ENCODE data around the gene APBB2.
A peak's percentile ranks its signal among the peaks of the same experiment; 100 is the strongest.

APBB2 gene

DNA sequence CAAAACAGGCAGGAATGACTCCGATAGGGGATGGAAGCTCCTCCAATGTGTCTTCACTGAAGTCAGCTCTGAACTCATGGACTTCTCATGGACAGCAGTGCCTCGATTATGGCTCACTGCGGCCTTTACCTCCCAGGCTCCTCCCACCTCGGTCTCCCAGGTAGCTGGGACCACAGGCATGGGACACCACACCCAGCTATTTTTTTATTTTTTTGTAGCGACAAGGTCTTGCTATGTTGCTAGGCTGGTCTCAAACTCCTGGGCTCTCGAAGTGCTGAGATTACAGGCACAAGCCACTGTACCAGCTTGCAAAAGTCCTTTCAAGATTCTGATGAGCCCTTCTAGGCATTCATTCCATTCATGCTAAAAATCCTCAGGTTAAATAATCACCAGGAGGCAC lies 283.1 kb downstream of the APBB2 start:
- H3K9me3 ChIP-seq (ENCODE audit: insufficient read depth, low read depth, low read length) = no peaks in the 10 kb centered on the region
- WGBS (ENCODE audit: extremely low coverage, insufficient coverage, insufficient read length) = no CpG with 5 or more reads among the region's 6 CpGs

DNA sequence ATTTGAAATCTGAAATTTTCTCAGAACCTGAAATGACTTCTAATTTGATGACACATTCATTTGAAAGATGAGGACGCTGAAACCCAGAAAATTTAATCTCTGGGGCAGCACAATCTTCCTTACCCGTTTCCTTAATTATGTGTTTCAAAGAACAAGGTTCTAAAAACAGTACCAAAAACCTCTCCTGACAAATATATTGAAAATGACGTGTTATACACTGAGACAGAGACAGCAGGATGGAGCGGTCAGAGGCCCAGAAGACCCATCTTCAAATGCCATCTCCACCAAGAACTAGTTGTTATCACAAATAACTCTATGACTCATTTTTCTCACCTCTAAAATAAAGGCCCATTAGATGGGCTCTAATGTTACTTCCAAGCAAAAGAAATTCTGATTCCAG lies 287.3 kb downstream of the APBB2 start:
- Histone ChIP-seq H2BK120ac (ENCODE audit: insufficient read depth, low read length, poor library complexity) (no peak overlapping the region), H3K4me2 (ENCODE audit: low read length) (no peak overlapping the region), H4K12ac (ENCODE audit: low read depth, low read length) (no peak overlapping the region), H3K27ac (ENCODE audit: low read depth, low read length) (no peak overlapping the region), H3K14ac (ENCODE audit: low read length) (no peak overlapping the region), H4K91ac (ENCODE audit: low read depth, low read length) (no peak overlapping the region), H3K79me2 (ENCODE audit: control insufficient read depth, insufficient read depth, low read length, poor library complexity) (no peaks in the 10 kb centered on the region), H2BK5ac (ENCODE audit: low read depth, low read length, poor library complexity) (no peak overlapping the region), H2AK5ac (ENCODE audit: low read length) (no peak overlapping the region), H3K18ac (ENCODE audit: low read length) (no peak overlapping the region), H3K36me3 (ENCODE audit: control insufficient read depth in 1 of 2, insufficient read depth in 2 of 2, low read length in 2 of 2) (peaks cover 6 to 15% of the 10 kb centered on the region in 2 experiments), H2BK12ac (ENCODE audit: low read length) (no peak overlapping the region), H3K9ac (ENCODE audit: low read length) (no peak overlapping the region), H3K9me3 (ENCODE audit: insufficient read depth, low read depth, low read length) (no peaks in the 10 kb centered on the region), H3K79me1 (ENCODE audit: low read length) (no peaks in the 10 kb centered on the region), H2AFZ (ENCODE audit: insufficient read depth, low read length, poor library complexity) (no peak overlapping the region), H4K8ac (ENCODE audit: low read depth, low read length) (no peak overlapping the region), H3K4me3 (ENCODE audit: low read depth, low read length) (no peak overlapping the region), H3K4me1 (ENCODE audit: control insufficient read depth in 1 of 2, insufficient read depth in 2 of 2, low read length in 2 of 2) (peaks cover 0 to 6% of the 10 kb centered on the region in 2 experiments), H3K23ac (ENCODE audit: low read length) (no peak overlapping the region), H3K27me3 (ENCODE audit: insufficient read depth, low read length) (no peaks in the 10 kb centered on the region), H3K4ac (ENCODE audit: low read depth, low read length) (no peak overlapping the region)
- no peak for DNase-seq
- WGBS (ENCODE audit: extremely low coverage, insufficient coverage, insufficient read length) = no CpG with 5 or more reads among the region's 4 CpGs

More for the DNA sequence above, 283.1 kb downstream of the APBB2 start:
- Histone ChIP-seq H3K4me3 (ENCODE audit: low read depth, low read length) (no peak overlapping the region), H3K27ac (ENCODE audit: low read depth, low read length) (no peak overlapping the region), H3K36me3 (ENCODE audit: control insufficient read depth in 1 of 2, insufficient read depth in 2 of 2, low read length in 2 of 2) (peaks cover 8 to 17% of the 10 kb centered on the region in 2 experiments), H3K23ac (ENCODE audit: low read length) (no peak overlapping the region), H2BK12ac (ENCODE audit: low read length) (no peak overlapping the region), H4K91ac (ENCODE audit: low read depth, low read length) (no peak overlapping the region), H3K9ac (ENCODE audit: low read length) (no peak overlapping the region), H3K79me1 (ENCODE audit: low read length) (no peaks in the 10 kb centered on the region), H3K4me1 (ENCODE audit: control insufficient read depth in 1 of 2, insufficient read depth in 2 of 2, low read length in 2 of 2) (peaks cover 0 to 6% of the 10 kb centered on the region in 2 experiments), H2AK5ac (ENCODE audit: low read length) (no peak overlapping the region), H3K4me2 (ENCODE audit: low read length) (no peak overlapping the region), H3K18ac (ENCODE audit: low read length) (no peak overlapping the region), H3K27me3 (ENCODE audit: insufficient read depth, low read length) (no peaks in the 10 kb centered on the region), H2BK5ac (ENCODE audit: low read depth, low read length, poor library complexity) (no peak overlapping the region), H4K8ac (ENCODE audit: low read depth, low read length) (no peak overlapping the region), H2AFZ (ENCODE audit: insufficient read depth, low read length, poor library complexity) (no peak overlapping the region), H2BK120ac (ENCODE audit: insufficient read depth, low read length, poor library complexity) (no peak overlapping the region), H3K14ac (ENCODE audit: low read length) (no peak overlapping the region), H3K4ac (ENCODE audit: low read depth, low read length) (no peak overlapping the region), H4K12ac (ENCODE audit: low read depth, low read length) (no peak overlapping the region), H3K79me2 (ENCODE audit: control insufficient read depth, insufficient read depth, low read length, poor library complexity) (no peaks in the 10 kb centered on the region)
- DNase-seq = peak; percentile 98

- Histone ChIP-seq H3K36me3 (ENCODE audit: control insufficient read depth in 1 of 2, insufficient read depth in 2 of 2, low read length in 2 of 2) (peaks cover 7 to 19% of the 10 kb centered on the region in 2 experiments), H3K27ac (ENCODE audit: low read depth, low read length) (no peak overlapping the region), H2BK120ac (ENCODE audit: insufficient read depth, low read length, poor library complexity) (no peak overlapping the region), H3K9ac (ENCODE audit: low read length) (no peak overlapping the region), H3K23ac (ENCODE audit: low read length) (no peak overlapping the region), H2AFZ (ENCODE audit: insufficient read depth, low read length, poor library complexity) (no peak overlapping the region), H3K4me3 (ENCODE audit: low read depth, low read length) (no peak overlapping the region), H2AK5ac (ENCODE audit: low read length) (no peak overlapping the region), H3K18ac (ENCODE audit: low read length) (no peak overlapping the region), H4K8ac (ENCODE audit: low read depth, low read length) (no peak overlapping the region), H3K79me1 (ENCODE audit: low read length) (no peaks in the 10 kb centered on the region), H3K79me2 (ENCODE audit: control insufficient read depth, insufficient read depth, low read length, poor library complexity) (no peaks in the 10 kb centered on the region), H2BK5ac (ENCODE audit: low read depth, low read length, poor library complexity) (no peak overlapping the region), H3K9me3 (ENCODE audit: insufficient read depth, low read depth, low read length) (no peaks in the 10 kb centered on the region), H3K14ac (ENCODE audit: low read length) (no peak overlapping the region), H4K91ac (ENCODE audit: low read depth, low read length) (no peak overlapping the region), H3K4me2 (ENCODE audit: low read length) (no peak overlapping the region), H3K4ac (ENCODE audit: low read depth, low read length) (no peak overlapping the region), H4K12ac (ENCODE audit: low read depth, low read length) (no peak overlapping the region), H3K4me1 (ENCODE audit: control insufficient read depth in 1 of 2, insufficient read depth in 2 of 2, low read length in 2 of 2) (no peaks in the 10 kb centered on the region), H3K27me3 (ENCODE audit: insufficient read depth, low read length) (no peaks in the 10 kb centered on the region), H2BK12ac (ENCODE audit: low read length) (no peak overlapping the region)
- no peak for DNase-seq
- no CpG with 5 or more reads among the region's 6 CpGs for WGBS (ENCODE audit: extremely low coverage, insufficient coverage, insufficient read length)
Observed at GRCh38 chr4:40924793-40925117, 289.6 kb downstream of the APBB2 start.

DNA sequence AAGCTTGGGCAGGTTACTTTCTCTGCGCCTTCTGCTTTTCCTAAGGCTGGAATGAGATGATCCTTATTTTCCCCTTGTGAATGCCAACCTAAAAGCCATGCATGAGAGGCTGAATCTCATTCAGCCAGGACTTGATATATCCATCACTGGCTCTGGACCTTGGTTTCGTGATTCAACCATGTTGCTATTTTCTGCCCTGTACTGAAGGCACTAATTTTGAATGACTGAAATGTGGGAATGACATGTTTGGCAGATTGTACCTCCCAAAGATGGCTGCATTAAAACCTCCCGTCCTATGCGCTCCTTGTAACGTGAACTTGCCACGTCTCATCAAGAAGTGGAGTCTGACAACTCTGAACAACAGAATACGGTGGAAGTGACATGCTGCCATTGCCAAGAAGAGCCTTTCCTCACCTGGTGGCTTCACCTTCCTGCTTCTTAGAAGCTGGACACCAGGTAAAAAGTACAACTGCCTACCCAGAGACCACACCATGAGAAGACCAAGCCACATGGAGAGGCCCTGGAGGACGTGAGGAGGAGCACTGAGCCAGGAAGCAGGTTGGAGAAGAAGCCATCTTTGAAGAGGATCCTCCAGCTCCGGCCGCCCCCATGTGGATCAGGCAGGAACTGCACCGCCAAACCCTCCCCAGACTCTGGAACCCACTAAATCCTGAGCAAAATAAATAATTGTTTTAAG lies 290.1 kb downstream of the APBB2 start:
- DNase-seq = peak; percentile 48 to 71
- no peak overlapping the region for H4K8ac ChIP-seq (ENCODE audit: low read depth, low read length)
- no peaks in the 10 kb centered on the region for H3K79me1 ChIP-seq (ENCODE audit: low read length)
- no peak overlapping the region for H3K14ac ChIP-seq (ENCODE audit: low read length)
- H3K18ac ChIP-seq (ENCODE audit: low read length) = no peak overlapping the region
- H2AK5ac ChIP-seq (ENCODE audit: low read length) = no peak overlapping the region
- H3K4me3 ChIP-seq (ENCODE audit: low read depth, low read length) = no peak overlapping the region
- H3K4ac ChIP-seq (ENCODE audit: low read depth, low read length) = no peak overlapping the region
- H3K79me2 ChIP-seq (ENCODE audit: control insufficient read depth, insufficient read depth, low read length, poor library complexity) = no peaks in the 10 kb centered on the region
- H3K23ac ChIP-seq (ENCODE audit: low read length) = no peak overlapping the region
- no peak overlapping the region for H2AFZ ChIP-seq (ENCODE audit: insufficient read depth, low read length, poor library complexity)
- no peaks in the 10 kb centered on the region for H3K27me3 ChIP-seq (ENCODE audit: insufficient read depth, low read length)
- H4K12ac ChIP-seq (ENCODE audit: low read depth, low read length) = no peak overlapping the region
- no peak overlapping the region for H3K27ac ChIP-seq (ENCODE audit: low read depth, low read length)
- H3K4me2 ChIP-seq (ENCODE audit: low read length) = no peak overlapping the region
- H3K36me3 ChIP-seq (ENCODE audit: control insufficient read depth in 1 of 2, insufficient read depth in 2 of 2, low read length in 2 of 2) = peaks cover 7 to 19% of the 10 kb centered on the region in 2 experiments
- WGBS (ENCODE audit: extremely low coverage, insufficient coverage, insufficient read length) = no CpG with 5 or more reads among the region's 11 CpGs
- H2BK12ac ChIP-seq (ENCODE audit: low read length) = no peak overlapping the region
- no peak overlapping the region for H4K91ac ChIP-seq (ENCODE audit: low read depth, low read length)
- no peaks in the 10 kb centered on the region for H3K9me3 ChIP-seq (ENCODE audit: insufficient read depth, low read depth, low read length)
- H3K4me1 ChIP-seq (ENCODE audit: control insufficient read depth in 1 of 2, insufficient read depth in 2 of 2, low read length in 2 of 2) = no peaks in the 10 kb centered on the region
- H2BK5ac ChIP-seq (ENCODE audit: low read depth, low read length, poor library complexity) = no peak overlapping the region
- no peak overlapping the region for H3K9ac ChIP-seq (ENCODE audit: low read length)
- H2BK120ac ChIP-seq (ENCODE audit: insufficient read depth, low read length, poor library complexity) = no peak overlapping the region
